IMR-90 (cell line): ENCODE measurements around the gene NAV1. TPM values are rescaled to one million over a fixed set of nuclear protein-coding genes. Genes with fewer than 3 reads are reported as not detected.

ENCODE experiments used
- ATAC-seq: fragments of 200-7000 bp; cut with Tn5 transposase; 2 replicates; pipeline ENCODE4 v1.9.1; 2020; ENCODE audit warnings: low read depth, mild to moderate bottlenecking, moderate library complexity
- BruUV-seq: library from RNA; stranded (reverse); fragments of 400-500 nt; replicated peaks from 2 replicates; lab custom pipeline; 2021; lab: Mats Ljungman, UMichigan
- CTCF ChIA-PET: fragments of 300-600 bp; formaldehyde crosslinking; extraction: SDS; loops from one replicate; lab custom pipeline; 2021; ENCODE audit warnings: antibody characterized with exemption; lab: Yijun Ruan, JAX
- POLR2A ChIA-PET: fragments of 300-600 bp; sonication (Branson Sonifier 250); formaldehyde crosslinking; loops from one replicate; lab custom pipeline; 2022; ENCODE audit warnings: antibody characterized with exemption; ENCODE audit not compliant: unreplicated experiment; lab: Charles Lee
- DNase-seq: peaks from one replicate; pipeline ENCODE4 v3.0.0; 2013
- H2AFZ ChIP-seq: replicated peaks from 2 replicates; pipeline ENCODE3; 2013; ENCODE audit warnings: low read length, mild to moderate bottlenecking; ENCODE audit not compliant: poor library complexity
- H2AK5ac ChIP-seq: 2 replicates; pipeline ENCODE4 v1.6.1; 2013; ENCODE audit warnings: low read depth, low read length, inconsistent platforms
- H2AK9ac ChIP-seq: replicated peaks from 2 replicates; pipeline ENCODE3; 2013; ENCODE audit warnings: mild to moderate bottlenecking, low read depth, low read length, moderate library complexity; ENCODE audit not compliant: poor library complexity
- H2BK120ac ChIP-seq: 2 replicates; pipeline ENCODE4 v1.6.1; 2013; ENCODE audit warnings: low read depth, low read length, inconsistent platforms
- H2BK15ac ChIP-seq: 3 replicates; pipeline ENCODE4 v1.6.1; 2013; ENCODE audit warnings: low read depth, low read length, inconsistent platforms
- H2BK20ac ChIP-seq: 2 replicates; pipeline ENCODE4 v1.6.1; 2013; ENCODE audit warnings: low read depth, mild to moderate bottlenecking, inconsistent platforms, low read length, moderate library complexity
- H2BK5ac ChIP-seq: 2 replicates; pipeline ENCODE4 v1.6.1; 2013; ENCODE audit warnings: mild to moderate bottlenecking, low read depth, low read length, inconsistent platforms; ENCODE audit not compliant: poor library complexity, severe bottlenecking
- H3K14ac ChIP-seq: replicated peaks from 2 replicates; pipeline ENCODE4 v1.6.1; 2013; ENCODE audit warnings: low read depth, low read length, inconsistent platforms
- H3K18ac ChIP-seq: 2 replicates; pipeline ENCODE4 v1.6.1; 2013; ENCODE audit warnings: low read depth, low read length, control low read depth
- H3K23ac ChIP-seq: 2 replicates; pipeline ENCODE4 v1.6.1; 2013; ENCODE audit warnings: low read depth, low read length, inconsistent platforms
- H3K27ac ChIP-seq: 2 replicates; pipeline ENCODE4 v1.5.1; 2013; ENCODE audit warnings: mild to moderate bottlenecking, control low read depth, low read length; ENCODE audit not compliant: insufficient read depth
- H3K27me3 ChIP-seq: 2 replicates; pipeline ENCODE4 v1.6.1; 2013; ENCODE audit warnings: low read length; ENCODE audit not compliant: control insufficient read depth, insufficient read depth
- H3K36me3 ChIP-seq: 2 replicates; pipeline ENCODE4 v1.6.1; 2013; ENCODE audit warnings: low read length, mixed read lengths; ENCODE audit not compliant: control insufficient read depth, insufficient read depth
- H3K4ac ChIP-seq: 2 replicates; pipeline ENCODE4 v1.6.1; 2013; ENCODE audit warnings: low read depth, low read length, inconsistent platforms
- H3K4me1 ChIP-seq: 2 replicates; pipeline ENCODE4 v1.6.1; 2013; ENCODE audit warnings: low read length, mixed read lengths; ENCODE audit not compliant: control insufficient read depth, insufficient read depth
- H3K4me2 ChIP-seq: 2 replicates; pipeline ENCODE4 v1.6.1; 2013; ENCODE audit warnings: low read depth, mild to moderate bottlenecking, control low read depth, low read length, moderate library complexity
- H3K4me3 ChIP-seq: 2 replicates; pipeline ENCODE4 v1.5.1; 2013; ENCODE audit warnings: low read depth, mild to moderate bottlenecking, control low read depth, low read length, moderate library complexity; ENCODE audit not compliant: insufficient read depth
- H3K56ac ChIP-seq: 2 replicates; pipeline ENCODE4 v1.6.1; 2013; ENCODE audit warnings: low read length, inconsistent platforms; ENCODE audit not compliant: insufficient read depth; ENCODE audit errors: extremely low read depth
- H3K79me1 ChIP-seq, 2 experiments: 2 replicates each; pipeline ENCODE4 v1.6.1; 2013; ENCODE audit warnings: low read length in 2 of 2, inconsistent platforms in 1 of 2, low read depth in 1 of 2
- H3K9ac ChIP-seq: 2 replicates; pipeline ENCODE4 v1.6.1; 2013; ENCODE audit warnings: low read depth, low read length, control low read depth
- H3K9me1 ChIP-seq: 2 replicates; pipeline ENCODE4 v1.6.1; 2013; ENCODE audit warnings: low read length, inconsistent platforms; ENCODE audit not compliant: insufficient read depth
- H3K9me3 ChIP-seq: 2 replicates; pipeline ENCODE4 v1.6.1; 2013; ENCODE audit warnings: low read length; ENCODE audit not compliant: control insufficient read depth, insufficient read depth
- H4K20me1 ChIP-seq: 2 replicates; pipeline ENCODE4 v1.6.1; 2013; ENCODE audit warnings: low read length, inconsistent platforms; ENCODE audit not compliant: insufficient read depth
- H4K5ac ChIP-seq: 2 replicates; pipeline ENCODE4 v1.6.1; 2013; ENCODE audit warnings: mild to moderate bottlenecking, low read depth, low read length, control low read depth
- H4K8ac ChIP-seq, 2 experiments: 2 replicates each; pipeline ENCODE4 v1.6.1; 2013; ENCODE audit warnings: low read depth in 2 of 2, low read length in 2 of 2, control low read depth in 1 of 2, inconsistent platforms in 1 of 2
- H4K91ac ChIP-seq: 2 replicates; pipeline ENCODE4 v1.6.1; 2013; ENCODE audit warnings: low read depth, low read length, inconsistent platforms; ENCODE audit not compliant: insufficient read depth
- CEBPB ChIP-seq: IDR thresholded peaks from 2 replicates; pipeline ENCODE4 v1.6.1; 2012; ENCODE audit warnings: low read depth, low read length, improper control_type of control experiment
- CHD1 ChIP-seq: IDR thresholded peaks from 2 replicates; pipeline ENCODE4 v1.6.1; 2012; ENCODE audit warnings: low read depth, low read length, improper control_type of control experiment
- FOS ChIP-seq: fragments of 150-350 bp; IDR thresholded peaks from 2 replicates; pipeline ENCODE4 v1.6.1; 2016; ENCODE audit warnings: low read depth, low read length
- MAFK ChIP-seq: IDR thresholded peaks from 2 replicates; pipeline ENCODE4 v1.6.1; 2012; ENCODE audit warnings: low read depth, low read length, improper control_type of control experiment
- MAZ ChIP-seq: IDR thresholded peaks from 2 replicates; pipeline ENCODE4 v1.6.1; 2012; ENCODE audit warnings: low read depth, mild to moderate bottlenecking, low read length, improper control_type of control experiment, moderate library complexity, borderline replicate concordance
- NFE2L2 ChIP-seq: fragments of 150-350 bp; IDR thresholded peaks from 2 replicates; pipeline ENCODE4 v1.6.1; 2016; ENCODE audit warnings: low read depth, mild to moderate bottlenecking, low read length
- RCOR1 ChIP-seq: IDR thresholded peaks from 2 replicates; pipeline ENCODE4 v1.6.1; 2012; ENCODE audit warnings: mild to moderate bottlenecking, low read length, improper control_type of control experiment; ENCODE audit not compliant: insufficient replicate concordance
- RFX5 ChIP-seq: IDR thresholded peaks from 2 replicates; pipeline ENCODE4 v1.8.0; 2012; ENCODE audit warnings: low read depth, mild to moderate bottlenecking, low read length, moderate library complexity
- WGBS, 2 experiments: methylation state at CpG; one replicate each; pipeline versions ENCODE4 v1.1.5 to v1.1.7; 2013; ENCODE audit warnings: missing lambda C conversion rate in 2 of 2; ENCODE audit not compliant: insufficient read length in 1 of 2; ENCODE audit errors: extremely low coverage in 2 of 2; 5-methylcytosine and 5-hydroxymethylcytosine counted together
- dilution Hi-C: fragments of 300-500 bp; cut with HindIII; formaldehyde crosslinking; loops from one replicate; pipeline ENCODE4 v1.14.3; 2018; ENCODE audit warnings: low sequenced_read_pairs; ENCODE audit not compliant: unreplicated experiment
- in situ Hi-C: fragments of 300-500 bp; cut with MboI; formaldehyde crosslinking; loops from 3 replicates; pipeline ENCODE4 v1.14.3; 2019; ENCODE audit warnings: low sequenced_read_pairs, inconsistent platforms, mixed read lengths
- intact Hi-C: fragments of 100-400 bp; cut with micrococcal nuclease; formaldehyde crosslinking; loops from 2 replicates; pipeline ENCODE4 v1.10.0; 2022
- polyA plus RNA-seq, 3 experiments: library from polyadenylated mRNA; depleted of rRNA; stranded (reverse); fragments of >200 nt; gene quantifications; 2 replicates each; pipeline ENCODE4 v1.2.3, GENCODE V29; 2012; ENCODE audit warnings: low replicate concordance in 1 of 3
- total RNA-seq: library from RNA; depleted of rRNA; stranded (reverse); fragments of >200 nt; gene quantifications from 2 replicates; pipeline ENCODE4 v1.2.3, GENCODE V29; 2012
- TF ChIP-seq, protein P1 (sequence below): fragments of 150-350 bp; IDR thresholded peaks from 2 replicates; pipeline ENCODE4 v1.6.1; 2017; ENCODE audit warnings: mild to moderate bottlenecking, antibody characterized with exemption, low read length, low read depth
- TF ChIP-seq, protein P2 (sequence below): fragments of 150-350 bp; IDR thresholded peaks from 2 replicates; pipeline ENCODE4 v1.6.1; 2016; ENCODE audit warnings: low read depth, mild to moderate bottlenecking, low read length, moderate library complexity, borderline replicate concordance

NAV1 gene
- total and polyA plus RNA-seq, 2 of the 4 experiments (the other 2 are of a cell fraction) = 14.0 to 23.1 TPM

DNA sequence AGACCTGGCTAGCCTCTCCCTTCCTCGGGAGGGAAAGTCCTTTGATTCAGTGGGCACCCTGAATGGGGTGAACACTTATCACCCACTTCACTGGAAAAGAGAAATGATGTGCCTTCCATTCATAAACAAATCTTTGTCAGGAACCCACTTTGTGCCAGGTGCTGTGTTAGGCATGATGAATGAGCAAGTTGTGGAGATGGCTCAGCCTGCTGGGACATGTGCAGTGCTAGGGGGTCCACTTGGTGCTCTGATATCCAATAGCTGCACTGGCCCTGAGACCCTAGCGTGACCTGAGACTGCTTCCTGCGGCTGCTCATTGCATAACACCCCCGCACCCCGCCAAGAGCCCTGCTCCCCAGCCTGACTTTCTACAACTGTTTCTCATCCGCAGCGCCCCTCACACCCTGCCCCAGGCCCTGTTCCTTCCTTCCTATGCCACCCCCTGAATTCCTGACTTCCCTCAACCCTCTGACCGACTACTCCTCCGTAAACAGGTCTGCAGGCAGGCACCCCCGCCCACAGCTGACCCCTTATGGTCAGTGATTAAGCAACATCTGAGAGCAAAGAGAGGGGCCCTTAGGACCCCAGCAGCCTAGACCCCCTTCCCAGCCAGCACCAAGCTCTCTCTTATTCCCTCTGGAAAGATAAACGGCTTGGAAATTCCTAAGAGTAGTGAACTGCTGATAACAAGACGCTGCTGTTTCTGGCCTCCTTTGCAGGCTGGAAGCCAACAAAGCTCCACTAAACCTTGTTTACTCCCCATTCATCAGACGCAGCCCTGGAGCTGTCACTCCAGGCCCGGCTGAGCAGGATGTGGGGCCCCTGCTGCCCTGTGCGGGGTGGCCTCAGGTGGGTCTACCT, 44.9 kb upstream of the NAV1 start (continued):
- TF ChIP-seq FOS = no peak

DNA sequence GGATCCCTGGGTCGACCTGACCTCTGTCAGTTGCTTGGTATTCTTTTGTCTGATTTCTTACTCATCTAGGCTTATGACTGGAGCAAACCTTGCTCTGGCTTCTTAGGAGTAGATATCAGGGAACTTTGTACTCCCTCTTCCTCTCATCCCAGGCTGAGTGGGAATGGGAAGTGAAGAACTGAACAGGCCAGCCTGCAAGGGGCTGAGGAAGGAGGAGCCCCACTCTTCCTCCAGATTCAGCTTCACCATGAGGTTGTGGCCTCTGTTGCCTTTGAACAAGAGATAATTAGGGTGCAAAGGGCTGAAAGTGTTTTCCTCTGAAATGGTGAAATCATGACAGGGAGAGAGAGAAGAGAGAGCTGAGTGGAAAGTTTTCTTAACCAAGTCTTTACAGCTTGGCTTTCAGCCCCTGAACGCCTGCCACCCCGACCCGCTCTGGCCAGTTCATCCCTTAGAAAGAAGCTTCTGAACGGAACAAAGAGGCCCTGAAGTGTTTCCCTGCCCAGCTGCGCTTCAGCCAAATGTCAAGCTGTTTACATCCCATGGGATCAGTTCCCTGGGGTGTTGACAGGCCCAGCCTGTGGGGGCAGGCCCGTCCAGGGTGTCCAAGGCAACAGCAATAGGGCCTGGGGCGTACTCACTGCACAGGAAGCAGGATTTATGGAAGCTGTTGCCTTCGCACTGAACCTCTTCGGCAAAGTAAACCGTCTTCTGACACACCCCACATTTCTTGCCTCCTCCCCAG, 43.2 kb upstream of the NAV1 start:
- Histone ChIP-seq H3K9ac (peak overlapping the region; percentile 68), H3K9me1 (peaks cover 66% of the 10 kb centered on the region), H3K4me1 (peaks cover 70% of the 10 kb centered on the region), H2AFZ (peak overlapping the region; percentile 64), H3K27me3 (no peaks in the 10 kb centered on the region), H3K27ac (peak overlapping the region; percentile 95), H3K4me2 (peak overlapping the region; percentile 35), H4K20me1 (peaks cover 97% of the 10 kb centered on the region), H3K9me3 (no peaks in the 10 kb centered on the region), H2BK5ac (peak overlapping the region; percentile 46), H4K5ac (peak overlapping the region; percentile 80), H4K91ac (peak overlapping the region; percentile 53), H2BK15ac (peak overlapping the region; percentile 74; the same call in 2 of the 3 replicates), H2AK5ac (peak overlapping the region; percentile 52), H3K14ac (peak overlapping the region; percentile 47), H2BK20ac (peak overlapping the region; percentile 27; the same call in 1 of the 2 replicates), H3K79me1 (peaks cover 27 to 95% of the 10 kb centered on the region in 2 experiments), H2AK9ac (peak overlapping the region; percentile 17), H3K4me3 (no peak overlapping the region), H3K56ac (peak overlapping the region; percentile 24; the same call in 1 of the 2 replicates), H3K18ac (peak overlapping the region; percentile 88), H3K36me3 (peaks cover 63% of the 10 kb centered on the region), H2BK120ac (peak overlapping the region; percentile 59), H3K23ac (peak overlapping the region; percentile 49), H3K4ac (peak overlapping the region; percentile 48), H4K8ac (peak overlapping the region; percentile 41 to 49)
- 33% methylated on average over 6 of the region's 11 CpGs; no CpG with 5 or more reads in 1 of the 2 experiments for WGBS, 2 experiments
- no TSS peak for BruUV-seq
- peak; percentile 32 for ATAC-seq
- dilution Hi-C loops (no loop called here), in situ Hi-C loops (no loop called here), intact Hi-C loops (no loop called here)
- ChIA-PET CTCF (interaction anchor here (1.4 kb wide), 1 partner anchor 17 kb away, joined by 7 read pairs; no protein-coding TSS in a partner anchor), POLR2A (interaction anchor here (0.9 kb wide), 2 partner anchors 9 to 10 kb away, joined by 3 to 4 read pairs; no protein-coding TSS in a partner anchor)
- TF ChIP-seq, protein P1, sequence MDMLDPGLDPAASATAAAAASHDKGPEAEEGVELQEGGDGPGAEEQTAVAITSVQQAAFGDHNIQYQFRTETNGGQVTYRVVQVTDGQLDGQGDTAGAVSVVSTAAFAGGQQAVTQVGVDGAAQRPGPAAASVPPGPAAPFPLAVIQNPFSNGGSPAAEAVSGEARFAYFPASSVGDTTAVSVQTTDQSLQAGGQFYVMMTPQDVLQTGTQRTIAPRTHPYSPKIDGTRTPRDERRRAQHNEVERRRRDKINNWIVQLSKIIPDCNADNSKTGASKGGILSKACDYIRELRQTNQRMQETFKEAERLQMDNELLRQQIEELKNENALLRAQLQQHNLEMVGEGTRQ = no peak
- TF ChIP-seq, protein P2, sequence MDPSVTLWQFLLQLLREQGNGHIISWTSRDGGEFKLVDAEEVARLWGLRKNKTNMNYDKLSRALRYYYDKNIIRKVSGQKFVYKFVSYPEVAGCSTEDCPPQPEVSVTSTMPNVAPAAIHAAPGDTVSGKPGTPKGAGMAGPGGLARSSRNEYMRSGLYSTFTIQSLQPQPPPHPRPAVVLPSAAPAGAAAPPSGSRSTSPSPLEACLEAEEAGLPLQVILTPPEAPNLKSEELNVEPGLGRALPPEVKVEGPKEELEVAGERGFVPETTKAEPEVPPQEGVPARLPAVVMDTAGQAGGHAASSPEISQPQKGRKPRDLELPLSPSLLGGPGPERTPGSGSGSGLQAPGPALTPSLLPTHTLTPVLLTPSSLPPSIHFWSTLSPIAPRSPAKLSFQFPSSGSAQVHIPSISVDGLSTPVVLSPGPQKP = no peak
- no peak for TF ChIP-seq RCOR1
- TF ChIP-seq NFE2L2 = no peak
- TF ChIP-seq MAZ = no peak; the same call in 1 of the 2 replicates
- no peak for TF ChIP-seq CEBPB
- TF ChIP-seq MAFK = no peak
- TF ChIP-seq FOS = no peak
- TF ChIP-seq CHD1 = no peak
- TF ChIP-seq RFX5 = no peak
- DNase-seq = peak; percentile 67
